DOHH2 (cell line): ENCODE data around the gene ADNP2.

Source experiments
- EZH2phosphoT487 ChIP-seq: fragments of 200-600 bp; sonication (generic); IDR thresholded peaks from 2 replicates; pipeline ENCODE4 v1.6.1; 2017; ENCODE audit warnings: borderline replicate concordance, mild to moderate bottlenecking, antibody characterized with exemption, low read length, moderate library complexity, mixed read lengths
- TF ChIP-seq, protein P1 (sequence below): fragments of 200-600 bp; sonication (generic); IDR thresholded peaks from one replicate; pipeline ENCODE4 v1.5.1; 2014; ENCODE audit warnings: antibody characterized with exemption, mild to moderate bottlenecking, low read depth, low read length; ENCODE audit not compliant: poor library complexity, severe bottlenecking

- TF ChIP-seq, protein P1, sequence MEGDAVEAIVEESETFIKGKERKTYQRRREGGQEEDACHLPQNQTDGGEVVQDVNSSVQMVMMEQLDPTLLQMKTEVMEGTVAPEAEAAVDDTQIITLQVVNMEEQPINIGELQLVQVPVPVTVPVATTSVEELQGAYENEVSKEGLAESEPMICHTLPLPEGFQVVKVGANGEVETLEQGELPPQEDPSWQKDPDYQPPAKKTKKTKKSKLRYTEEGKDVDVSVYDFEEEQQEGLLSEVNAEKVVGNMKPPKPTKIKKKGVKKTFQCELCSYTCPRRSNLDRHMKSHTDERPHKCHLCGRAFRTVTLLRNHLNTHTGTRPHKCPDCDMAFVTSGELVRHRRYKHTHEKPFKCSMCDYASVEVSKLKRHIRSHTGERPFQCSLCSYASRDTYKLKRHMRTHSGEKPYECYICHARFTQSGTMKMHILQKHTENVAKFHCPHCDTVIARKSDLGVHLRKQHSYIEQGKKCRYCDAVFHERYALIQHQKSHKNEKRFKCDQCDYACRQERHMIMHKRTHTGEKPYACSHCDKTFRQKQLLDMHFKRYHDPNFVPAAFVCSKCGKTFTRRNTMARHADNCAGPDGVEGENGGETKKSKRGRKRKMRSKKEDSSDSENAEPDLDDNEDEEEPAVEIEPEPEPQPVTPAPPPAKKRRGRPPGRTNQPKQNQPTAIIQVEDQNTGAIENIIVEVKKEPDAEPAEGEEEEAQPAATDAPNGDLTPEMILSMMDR, result no peak
- no peak for TF ChIP-seq EZH2phosphoT487
Measured at GRCh38 chr18:80182855-80183254, 73.8 kb downstream of the ADNP2 start.
